NCI-H446 (cell line): ENCODE data around the gene ZBTB8B.

Experiments used
- DNase-seq, 2 experiments: peaks; one replicate each; lab custom pipeline; 2025; lab: John Stamatoyannopoulos, UW

ZBTB8B gene

GRCh38 chr1:32508761-32509160 is 43.9 kb downstream of the ZBTB8B start:
- DNase-seq, result no peak

DNA sequence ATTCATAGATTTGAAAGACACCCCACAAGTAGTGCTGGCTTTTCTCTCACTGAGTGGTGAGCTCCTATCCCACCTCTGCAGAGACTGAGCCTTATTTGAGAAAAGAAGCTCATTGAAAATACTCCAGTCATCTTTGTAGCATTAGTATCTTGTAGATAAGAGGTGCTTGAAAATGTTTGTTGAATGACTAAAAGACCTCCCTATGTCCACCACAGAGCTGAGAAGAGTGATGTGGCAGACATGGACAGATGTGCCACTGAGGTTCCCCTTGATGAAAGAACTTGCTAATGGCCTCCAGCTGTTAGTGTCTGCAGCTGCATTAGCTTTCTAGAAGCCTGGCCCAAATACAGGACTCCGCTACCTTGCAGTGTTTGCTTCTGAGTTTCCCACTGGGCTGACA is 45.1 kb downstream of the ZBTB8B start:
- no peak for DNase-seq
